ENCODE measurements around the gene ANKRD17.

Gene ANKRD17

GRCh38 chr4:73222466-73223257, 35.9 kb downstream of the ANKRD17 start:
- Histone ChIP-seq H3K79me2 (ENCODE audit: insufficient read depth, low read length) (peaks cover 74% of the 10 kb centered on the region), H2AFZ (ENCODE audit: low read length) (peak overlapping the region; percentile 35; the same call in 1 of the 2 replicates), H3K4me3 (ENCODE audit: low read length, poor library complexity, severe bottlenecking) (peak overlapping the region; percentile 84), H3K4me2 (ENCODE audit: low read depth, low read length, poor library complexity, severe bottlenecking) (peak overlapping the region; percentile 73), H3F3A (ENCODE audit: low read depth) (no peaks in the 10 kb centered on the region), H4K20me1 (ENCODE audit: insufficient read depth, low read length, poor library complexity, severe bottlenecking) (peaks cover 51% of the 10 kb centered on the region), H3K9me2 (replicated peaks; ENCODE audit: low read depth, low read length) (no peaks in the 10 kb centered on the region), H3K36me3 (ENCODE audit: insufficient read depth, low read length) (0 out of 2 replicates have a peak, but pooled peaks cover 3% of the 10 kb centered on the region), H3K27me3 (ENCODE audit: insufficient read depth, low read length, poor library complexity, severe bottlenecking) (no peaks in the 10 kb centered on the region), H3K4me1 (ENCODE audit: insufficient read depth, low read length, poor library complexity, severe bottlenecking) (peaks cover 13% of the 10 kb centered on the region), H3K9ac (ENCODE audit: low read depth, low read length, poor library complexity, severe bottlenecking) (peak overlapping the region; percentile 77), H3K9me3 (ENCODE audit: insufficient read depth, low read depth, low read length) (no peaks in the 10 kb centered on the region)
- TF ChIP-seq EZH2phosphoT487 (IDR thresholded peaks at IDR 0.05; ENCODE audit: borderline replicate concordance) (no peak), CTCF (conservative IDR thresholded peaks at IDR 0.05; ENCODE audit: low read length) (no peak)

GRCh38 chr4:73221734-73222133, 36.9 kb downstream of the ANKRD17 start:
- Histone ChIP-seq H2AFZ (ENCODE audit: low read length) (no peak overlapping the region), H3F3A (ENCODE audit: low read depth) (no peaks in the 10 kb centered on the region), H3K9ac (ENCODE audit: low read depth, low read length, poor library complexity, severe bottlenecking) (peak overlapping the region; percentile 77), H3K79me2 (ENCODE audit: insufficient read depth, low read length) (peaks cover 77% of the 10 kb centered on the region), H3K27me3 (ENCODE audit: insufficient read depth, low read length, poor library complexity, severe bottlenecking) (no peaks in the 10 kb centered on the region), H4K20me1 (ENCODE audit: insufficient read depth, low read length, poor library complexity, severe bottlenecking) (peaks cover 60% of the 10 kb centered on the region), H3K4me2 (ENCODE audit: low read depth, low read length, poor library complexity, severe bottlenecking) (peak overlapping the region; percentile 73), H3K9me3 (ENCODE audit: insufficient read depth, low read depth, low read length) (no peaks in the 10 kb centered on the region), H3K36me3 (ENCODE audit: insufficient read depth, low read length) (peaks cover 8% of the 10 kb centered on the region; the same call in 1 of the 2 replicates), H3K4me1 (ENCODE audit: insufficient read depth, low read length, poor library complexity, severe bottlenecking) (peaks cover 13% of the 10 kb centered on the region), H3K9me2 (replicated peaks; ENCODE audit: low read depth, low read length) (no peaks in the 10 kb centered on the region), H3K4me3 (ENCODE audit: low read length, poor library complexity, severe bottlenecking) (peak overlapping the region; percentile 84)
- TF ChIP-seq EZH2phosphoT487 (IDR thresholded peaks at IDR 0.05; ENCODE audit: borderline replicate concordance) (no peak), CTCF (conservative IDR thresholded peaks at IDR 0.05; ENCODE audit: low read length) (no peak)

DNA sequence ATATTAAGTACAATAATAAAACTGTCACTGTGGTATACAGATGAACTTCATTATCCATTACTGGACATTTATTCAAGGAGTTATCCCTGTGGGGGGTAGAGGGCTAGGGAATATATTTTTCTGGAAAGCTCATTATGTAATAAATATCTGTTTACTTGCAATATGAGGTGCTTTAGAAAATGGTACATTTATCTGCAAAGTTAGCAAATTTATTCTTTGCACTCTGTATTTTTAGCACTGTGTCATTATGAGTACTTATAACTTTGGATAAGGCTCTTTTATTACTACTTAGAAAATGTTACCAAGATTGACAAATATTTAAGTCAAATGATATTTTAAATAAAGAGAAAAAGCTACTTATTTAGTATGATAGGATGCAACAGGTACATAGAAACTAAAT, 37.8 kb downstream of the ANKRD17 start:
- H3K9ac ChIP-seq (ENCODE audit: low read depth, low read length, poor library complexity, severe bottlenecking), result no peak overlapping the region
- H3K36me3 ChIP-seq (ENCODE audit: insufficient read depth, low read length), result peaks cover 13% of the 10 kb centered on the region; the same call in 1 of the 2 replicates
- H3K79me2 ChIP-seq (ENCODE audit: insufficient read depth, low read length), result peaks cover 79% of the 10 kb centered on the region
- no peaks in the 10 kb centered on the region for H3F3A ChIP-seq (ENCODE audit: low read depth)
- no peak overlapping the region for H2AFZ ChIP-seq (ENCODE audit: low read length)
- no peaks in the 10 kb centered on the region for H3K9me3 ChIP-seq (ENCODE audit: insufficient read depth, low read depth, low read length)
- H3K4me1 ChIP-seq (ENCODE audit: insufficient read depth, low read length, poor library complexity, severe bottlenecking), result peaks cover 13% of the 10 kb centered on the region
- no peaks in the 10 kb centered on the region for H3K27me3 ChIP-seq (ENCODE audit: insufficient read depth, low read length, poor library complexity, severe bottlenecking)
- peak overlapping the region; percentile 20 for H3K4me3 ChIP-seq (ENCODE audit: low read length, poor library complexity, severe bottlenecking)
- no peaks in the 10 kb centered on the region for H3K9me2 ChIP-seq (replicated peaks; ENCODE audit: low read depth, low read length)
- H3K4me2 ChIP-seq (ENCODE audit: low read depth, low read length, poor library complexity, severe bottlenecking), result peak overlapping the region; percentile 73
- peaks cover 65% of the 10 kb centered on the region for H4K20me1 ChIP-seq (ENCODE audit: insufficient read depth, low read length, poor library complexity, severe bottlenecking)
- TF ChIP-seq EZH2phosphoT487 (IDR thresholded peaks at IDR 0.05; ENCODE audit: borderline replicate concordance) (no peak), CTCF (conservative IDR thresholded peaks at IDR 0.05; ENCODE audit: low read length) (no peak)
